ENCODE data around the gene LGALS7B.

The LGALS7B gene

GRCh38 chr19:38840583-38840968, 51.6 kb downstream of the LGALS7B start:
- no peak for DNase-seq (ENCODE audit: extremely low spot score)
- no peak for TF ChIP-seq CTCF (IDR thresholded peaks at IDR 0.05; ENCODE audit: control extremely low read depth, extremely low read depth, low read depth, missing control alignments)
- CTCF ChIA-PET = interaction anchor here (0.9 to 1.4 kb wide), 3 partner anchors 9 to 47 kb away, joined by 3 to 5 read pairs (median 4); partner anchors contain the start of gene HNRNPL
- POLR2A ChIA-PET = interaction anchor here (1.0 to 1.3 kb wide), 2 partner anchors 9 to 12 kb away, joined by 3 to 6 read pairs; no protein-coding TSS in a partner anchor
